ENCODE results near the gene BAIAP2. TPM values are rescaled to one million over a fixed set of nuclear protein-coding genes. Genes with fewer than 3 reads are reported as not detected.

Gene BAIAP2
- total RNA-seq, 2 experiments from 2014 or later: 2.8 TPM

GRCh38 chr17:81093619-81094508 is 58.9 kb downstream of the BAIAP2 start:
- no peak overlapping the region for H3K4me3 Mint-ChIP-seq
- ChIA-PET POLR2A (no interaction called here), CTCF (interaction anchor here (0.6 to 1.2 kb wide), 2 partner anchors 57 to 521 kb away, joined by 3 to 5 read pairs; no protein-coding TSS in a partner anchor)

DNA sequence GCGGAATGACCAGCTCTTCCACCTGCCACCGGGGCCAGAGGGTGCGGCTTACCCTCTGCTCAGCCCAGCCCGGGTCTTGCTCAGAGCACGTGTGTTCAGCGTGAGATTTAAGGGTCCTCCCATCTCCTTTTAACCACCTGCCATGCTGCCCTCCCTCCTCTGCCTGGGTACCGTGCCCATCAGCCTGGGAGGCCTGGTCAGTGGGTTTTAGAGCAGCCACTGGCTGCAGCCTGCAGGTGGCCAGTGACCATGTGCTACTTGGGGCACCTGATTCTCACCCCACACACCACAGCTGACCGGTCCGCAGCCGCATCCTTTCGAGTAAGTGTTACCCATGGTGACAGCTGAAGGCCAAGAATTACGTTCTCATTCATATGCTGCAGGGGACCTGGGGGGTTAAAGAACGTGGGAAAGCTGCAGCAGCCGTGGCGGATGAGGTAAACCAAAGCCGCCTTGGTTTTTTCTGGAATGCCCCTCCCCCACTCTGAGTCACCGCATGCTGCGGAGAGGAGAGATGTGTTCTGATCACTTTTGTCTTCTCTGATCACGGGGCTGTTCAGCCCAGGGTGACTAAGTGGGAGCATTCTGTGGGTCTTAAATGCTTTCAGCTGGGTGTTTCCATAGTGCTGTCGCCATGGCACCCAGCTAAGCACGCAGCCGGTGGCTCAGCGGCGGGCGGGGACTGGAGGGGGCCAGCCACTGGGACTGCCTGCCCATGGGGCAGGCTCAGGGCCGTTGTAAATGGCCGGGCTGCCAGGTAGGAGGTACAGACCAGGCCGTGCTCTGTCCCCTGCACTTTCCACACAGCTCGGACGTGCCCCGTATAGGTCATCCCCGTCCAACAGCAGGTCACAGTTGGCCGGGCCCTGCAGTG is 59.8 kb downstream of the BAIAP2 start:
- peak overlapping the region; percentile 38 for H3K4me3 Mint-ChIP-seq
- DNase-seq: peak; percentile 88
- peaks cover 35% of the 10 kb centered on the region for H3K4me1 Mint-ChIP-seq
- H3K27me3 Mint-ChIP-seq: no peaks in the 10 kb centered on the region
- no peaks in the 10 kb centered on the region for H3K9me3 Mint-ChIP-seq
- peak overlapping the region; percentile 73 for H3K27ac Mint-ChIP-seq
- H3K36me3 Mint-ChIP-seq (ENCODE audit: low read depth): no peaks in the 10 kb centered on the region
- POLR2A ChIA-PET: no interaction called here
- CTCF ChIA-PET: interaction anchor here (0.6 to 1.4 kb wide), 4 partner anchors 58 to 520 kb away, joined by 3 to 5 read pairs (median 4); no protein-coding TSS in a partner anchor

More at GRCh38 chr17:81093619-81094508, 58.9 kb downstream of the BAIAP2 start:
- H3K27me3 Mint-ChIP-seq: no peaks in the 10 kb centered on the region
- no peaks in the 10 kb centered on the region for H3K9me3 Mint-ChIP-seq
- peaks cover 35% of the 10 kb centered on the region for H3K4me1 Mint-ChIP-seq
- H3K36me3 Mint-ChIP-seq (ENCODE audit: low read depth): no peaks in the 10 kb centered on the region
- no peak for DNase-seq
- peak overlapping the region; percentile 73 for H3K27ac Mint-ChIP-seq

GRCh38 chr17:81095383-81095762 is 60.4 kb downstream of the BAIAP2 start:
- no peak for DNase-seq

GRCh38 chr17:81096741-81097133 is 61.8 kb downstream of the BAIAP2 start:
- ChIA-PET CTCF (interaction anchor here (0.7 to 1.8 kb wide), 2 partner anchors 22 to 71 kb away, joined by 3 to 4 read pairs; no protein-coding TSS in a partner anchor), POLR2A (no interaction called here)
- H3K4me1 Mint-ChIP-seq: peaks cover 28% of the 10 kb centered on the region
- H3K4me3 Mint-ChIP-seq: no peak overlapping the region
- no peaks in the 10 kb centered on the region for H3K36me3 Mint-ChIP-seq (ENCODE audit: low read depth)
- no peaks in the 10 kb centered on the region for H3K27me3 Mint-ChIP-seq
- no peak for DNase-seq
- no peak overlapping the region for H3K27ac Mint-ChIP-seq
- H3K9me3 Mint-ChIP-seq: no peaks in the 10 kb centered on the region

More at GRCh38 chr17:81095383-81095762, 60.4 kb downstream of the BAIAP2 start:
- Mint-ChIP-seq H3K9me3 (no peaks in the 10 kb centered on the region), H3K4me3 (peak overlapping the region; percentile 38), H3K27ac (peak overlapping the region; percentile 36), H3K4me1 (peaks cover 33% of the 10 kb centered on the region), H3K27me3 (no peaks in the 10 kb centered on the region), H3K36me3 (ENCODE audit: low read depth) (no peaks in the 10 kb centered on the region)
- CTCF ChIA-PET: interaction anchor here (1.0 to 1.4 kb wide), 2 partner anchors 72 to 103 kb away, joined by 3 to 4 read pairs; no protein-coding TSS in a partner anchor
- POLR2A ChIA-PET: no interaction called here

- Mint-ChIP-seq H3K27ac (no peak overlapping the region), H3K9me3 (no peaks in the 10 kb centered on the region), H3K36me3 (ENCODE audit: low read depth) (no peaks in the 10 kb centered on the region), H3K4me3 (no peak overlapping the region), H3K4me1 (peaks cover 27% of the 10 kb centered on the region), H3K27me3 (no peaks in the 10 kb centered on the region)
- DNase-seq: no peak
- ChIA-PET CTCF (interaction anchor here (0.6 to 1.8 kb wide), 7 partner anchors 13 to 1201 kb away, joined by 3 to 7 read pairs (median 4); no protein-coding TSS in a partner anchor), POLR2A (no interaction called here)
These were observed 62.4 kb downstream of the BAIAP2 start for GRCh38 chr17:81097134-81097942.

GRCh38 chr17:81097943-81098308 is 63.0 kb downstream of the BAIAP2 start:
- ChIA-PET POLR2A (no interaction called here), CTCF (interaction anchor here (0.6 to 1.8 kb wide), 8 partner anchors 10 to 1200 kb away, joined by 3 to 8 read pairs (median 4); no protein-coding TSS in a partner anchor)
- no peaks in the 10 kb centered on the region for H3K36me3 Mint-ChIP-seq (ENCODE audit: low read depth)
- H3K4me3 Mint-ChIP-seq: no peak overlapping the region
- no peaks in the 10 kb centered on the region for H3K27me3 Mint-ChIP-seq
- H3K27ac Mint-ChIP-seq: no peak overlapping the region
- peaks cover 26% of the 10 kb centered on the region for H3K4me1 Mint-ChIP-seq
- DNase-seq: no peak
- H3K9me3 Mint-ChIP-seq: no peaks in the 10 kb centered on the region

DNA sequence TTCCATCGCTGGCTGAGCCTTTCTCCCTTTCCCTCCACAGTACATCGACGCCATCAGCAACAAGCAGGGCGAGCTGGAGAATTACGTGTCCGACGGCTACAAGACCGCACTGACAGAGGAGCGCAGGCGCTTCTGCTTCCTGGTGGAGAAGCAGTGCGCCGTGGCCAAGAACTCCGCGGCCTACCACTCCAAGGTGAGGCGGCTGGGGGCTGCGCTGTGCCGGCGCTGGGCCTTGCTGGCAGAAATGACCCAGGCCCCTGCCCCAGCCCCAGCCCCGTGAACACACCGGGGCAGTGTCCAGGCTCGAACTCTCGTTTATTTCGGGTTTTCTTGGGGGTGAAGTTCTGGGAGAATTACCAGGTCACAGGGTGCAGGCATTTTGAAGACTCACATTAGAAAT is 64.9 kb downstream of the BAIAP2 start:
- no peak overlapping the region for H3K4me3 Mint-ChIP-seq
- POLR2A ChIA-PET: no interaction called here
- CTCF ChIA-PET: interaction anchor here (0.6 to 1.8 kb wide), 2 partner anchors 76 to 409 kb away, joined by 4 to 8 read pairs; no protein-coding TSS in a partner anchor
- H3K9me3 Mint-ChIP-seq: no peaks in the 10 kb centered on the region
- no peaks in the 10 kb centered on the region for H3K36me3 Mint-ChIP-seq (ENCODE audit: low read depth)
- no peak overlapping the region for H3K27ac Mint-ChIP-seq
- no peaks in the 10 kb centered on the region for H3K27me3 Mint-ChIP-seq
- DNase-seq: no peak
- peaks cover 18% of the 10 kb centered on the region for H3K4me1 Mint-ChIP-seq

DNA sequence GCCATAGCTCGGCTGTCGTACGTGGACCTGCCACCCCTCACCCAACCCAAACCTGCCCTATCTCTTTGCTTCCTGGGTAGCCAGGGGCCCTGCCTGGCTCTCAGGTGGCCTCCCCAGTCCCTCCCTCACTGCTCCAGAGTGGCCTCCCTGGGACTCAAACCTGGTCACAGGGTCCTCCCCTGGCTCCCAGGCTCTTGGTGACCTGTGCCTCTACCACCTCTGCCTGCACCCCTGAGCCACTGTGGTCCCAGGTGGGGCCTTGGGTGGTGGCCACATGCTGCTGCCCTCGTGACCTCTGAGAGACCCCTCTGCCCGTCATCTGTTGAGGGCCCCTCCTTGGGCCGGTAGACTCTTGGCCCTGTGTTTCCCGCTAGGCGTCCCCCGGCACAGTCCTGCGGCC is 65.7 kb downstream of the BAIAP2 start:
- Mint-ChIP-seq H3K4me1 (peaks cover 11% of the 10 kb centered on the region), H3K27ac (peak overlapping the region; percentile 19), H3K36me3 (ENCODE audit: low read depth) (no peaks in the 10 kb centered on the region), H3K9me3 (no peaks in the 10 kb centered on the region), H3K27me3 (no peaks in the 10 kb centered on the region), H3K4me3 (no peak overlapping the region)
- POLR2A ChIA-PET: no interaction called here
- DNase-seq: no peak
- CTCF ChIA-PET: no interaction called here

- ChIA-PET CTCF (interaction anchor here (0.5 to 4.6 kb wide), 14 partner anchors 9 to 113 kb away, joined by 3 to 20 read pairs (median 4); partner anchors contain the start of gene CHMP6), POLR2A (no interaction called here)
- H3K9me3 Mint-ChIP-seq: no peaks in the 10 kb centered on the region
- peaks cover under 1% of the 10 kb centered on the region for H3K4me1 Mint-ChIP-seq
- no peak overlapping the region for H3K4me3 Mint-ChIP-seq
- no peak overlapping the region for H3K27ac Mint-ChIP-seq
- H3K27me3 Mint-ChIP-seq: no peaks in the 10 kb centered on the region
- DNase-seq: peak; percentile 89
- H3K36me3 Mint-ChIP-seq (ENCODE audit: low read depth): no peaks in the 10 kb centered on the region
These were observed 66.8 kb downstream of the BAIAP2 start for GRCh38 chr17:81101614-81102306.

- Mint-ChIP-seq H3K4me3 (no peak overlapping the region), H3K36me3 (ENCODE audit: low read depth) (no peaks in the 10 kb centered on the region), H3K27me3 (no peaks in the 10 kb centered on the region), H3K4me1 (no peaks in the 10 kb centered on the region), H3K9me3 (no peaks in the 10 kb centered on the region), H3K27ac (no peak overlapping the region)
- POLR2A ChIA-PET: no interaction called here
- CTCF ChIA-PET: interaction anchor here (0.5 to 4.6 kb wide), 10 partner anchors 9 to 114 kb away, joined by 3 to 20 read pairs (median 6); partner anchors contain the start of gene CHMP6
- DNase-seq: no peak
These were observed 67.4 kb downstream of the BAIAP2 start for GRCh38 chr17:81102352-81102751.

DNA sequence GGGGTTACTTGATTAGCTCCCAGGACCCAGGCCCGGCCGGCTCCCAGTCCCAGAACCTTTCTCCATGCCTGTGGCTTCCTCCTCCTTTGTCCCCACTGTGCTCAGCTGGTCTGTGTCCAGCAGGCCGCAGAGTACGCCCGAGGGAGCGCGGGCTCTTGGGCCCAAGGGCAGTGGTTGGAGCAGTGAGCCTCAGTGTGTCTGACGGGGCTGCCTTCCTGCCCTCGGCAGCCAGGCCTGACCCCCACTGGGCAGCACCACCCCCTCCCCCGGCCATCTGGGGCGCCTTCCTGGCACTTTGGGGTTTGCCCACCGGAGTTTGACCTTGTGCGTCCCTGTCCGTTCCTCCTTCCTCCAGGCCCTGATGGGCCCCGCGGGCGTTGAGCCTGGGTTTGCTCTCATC is 67.9 kb downstream of the BAIAP2 start:
- H3K27me3 Mint-ChIP-seq: no peaks in the 10 kb centered on the region
- no peaks in the 10 kb centered on the region for H3K9me3 Mint-ChIP-seq
- no peaks in the 10 kb centered on the region for H3K4me1 Mint-ChIP-seq
- POLR2A ChIA-PET: no interaction called here
- no peaks in the 10 kb centered on the region for H3K36me3 Mint-ChIP-seq (ENCODE audit: low read depth)
- CTCF ChIA-PET: interaction anchor here (1.6 to 4.6 kb wide), 5 partner anchors 11 to 114 kb away, joined by 7 to 20 read pairs (median 9); partner anchors contain the start of gene CHMP6
- no peak overlapping the region for H3K4me3 Mint-ChIP-seq
- H3K27ac Mint-ChIP-seq: no peak overlapping the region
- no peak for DNase-seq

Measured in activated CD4-positive, alpha-beta T cell treated with anti-CD3 and anti-CD28 coated beads, Interleukin-2, amount 10 ng/mL, durations not matched to agents 7 days and 5 days (primary cell).